Effector CD4-positive, alpha-beta T cell (primary cell): Measurements from ENCODE around the gene MUSTN1.

Experiments used
- DNase-seq: peaks from one replicate; pipeline ENCODE4 v3.0.0-alpha.2; 2020

Gene MUSTN1

GRCh38 chr3:52851348-52851747 lies 16.5 kb upstream of the MUSTN1 start:
- DNase-seq, result no peak

DNA sequence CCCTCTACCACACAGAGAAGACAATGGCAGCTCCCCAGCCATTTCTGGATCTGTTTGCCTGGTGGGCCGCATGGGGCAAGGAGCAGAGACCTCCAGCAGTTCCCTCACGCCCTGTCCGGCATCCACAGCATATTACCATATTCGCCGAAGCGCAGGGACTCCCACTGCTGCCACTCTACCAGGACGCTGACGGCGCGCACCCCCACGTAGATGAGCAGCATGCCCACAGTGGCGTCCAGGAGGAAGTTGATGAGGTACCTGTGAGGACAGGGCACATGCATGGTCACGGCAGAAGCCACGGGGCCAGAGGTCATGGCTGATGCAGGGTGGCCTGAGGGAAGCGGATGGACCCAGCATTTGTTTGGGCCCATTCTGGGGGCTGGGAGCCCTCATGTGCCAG lies 14.8 kb upstream of the MUSTN1 start:
- DNase-seq, result no peak

DNA sequence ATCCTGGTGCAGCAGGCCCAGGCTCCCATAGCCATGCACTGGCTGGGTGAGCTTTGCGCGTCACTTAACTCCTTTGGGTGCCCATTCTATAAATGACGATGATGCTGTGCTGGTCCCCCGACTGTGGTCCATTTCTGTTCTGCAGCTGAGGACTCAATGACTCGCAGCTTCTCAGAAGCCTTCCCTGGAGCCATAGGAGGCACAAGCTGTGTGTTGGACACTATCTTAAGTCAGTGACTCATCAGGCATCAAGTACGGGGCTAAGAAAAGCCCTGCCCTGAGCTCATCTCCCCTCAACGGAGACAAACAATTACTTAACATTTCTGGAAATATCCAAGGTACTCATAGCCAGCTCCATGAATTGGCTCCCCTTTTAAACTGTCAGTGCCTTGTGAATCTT lies 13.8 kb upstream of the MUSTN1 start:
- no peak for DNase-seq

GRCh38 chr3:52847726-52848125 lies 12.9 kb upstream of the MUSTN1 start:
- DNase-seq, result no peak

DNA sequence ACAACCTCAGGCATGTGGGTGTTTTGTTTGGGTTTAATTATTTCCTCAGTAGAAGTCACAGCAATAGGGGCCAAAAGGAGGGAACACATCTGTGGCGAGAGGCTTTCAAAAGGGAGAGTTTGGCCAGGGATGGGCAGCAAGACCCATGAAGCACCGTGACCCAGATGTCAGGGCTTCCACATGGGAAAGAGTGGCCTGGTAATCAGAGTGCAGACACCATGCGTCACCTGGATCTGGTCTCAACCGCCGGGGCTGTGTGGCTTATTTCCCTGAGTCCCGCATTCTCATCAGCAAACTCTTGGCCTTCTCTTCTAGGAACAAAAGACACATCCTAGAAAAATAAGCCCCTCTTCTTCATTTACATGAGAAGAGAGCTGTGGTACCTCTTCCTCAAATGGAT lies 12.4 kb upstream of the MUSTN1 start:
- DNase-seq, result no peak

DNA sequence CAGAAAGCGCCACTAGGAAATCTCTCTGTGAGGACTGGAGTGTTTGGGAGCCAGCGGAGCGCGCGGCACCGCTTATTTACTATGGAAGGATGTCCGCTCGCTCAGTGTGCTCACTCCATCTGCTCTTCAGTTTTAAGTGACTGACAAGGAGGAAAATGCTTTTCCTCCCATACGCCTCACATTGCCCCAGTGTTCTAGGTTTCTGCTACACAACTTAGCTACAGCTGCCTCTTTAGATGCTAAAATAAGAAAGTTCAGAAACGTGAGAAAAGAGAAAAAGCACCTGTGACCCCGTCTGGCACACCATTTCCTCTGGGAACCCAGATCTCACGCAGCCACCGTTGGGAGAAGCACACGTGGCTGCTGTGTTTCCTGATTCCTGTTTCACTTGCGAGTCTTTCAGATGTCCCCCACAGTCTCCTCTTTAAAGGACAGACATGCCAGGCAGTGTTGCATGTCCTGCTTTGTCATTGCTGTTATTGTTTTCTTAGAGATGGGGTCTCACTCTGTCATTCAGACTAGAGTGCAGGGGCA lies 11.7 kb upstream of the MUSTN1 start:
- DNase-seq, result no peak

GRCh38 chr3:52845691-52846431 lies 11.0 kb upstream of the MUSTN1 start:
- DNase-seq, result no peak

DNA sequence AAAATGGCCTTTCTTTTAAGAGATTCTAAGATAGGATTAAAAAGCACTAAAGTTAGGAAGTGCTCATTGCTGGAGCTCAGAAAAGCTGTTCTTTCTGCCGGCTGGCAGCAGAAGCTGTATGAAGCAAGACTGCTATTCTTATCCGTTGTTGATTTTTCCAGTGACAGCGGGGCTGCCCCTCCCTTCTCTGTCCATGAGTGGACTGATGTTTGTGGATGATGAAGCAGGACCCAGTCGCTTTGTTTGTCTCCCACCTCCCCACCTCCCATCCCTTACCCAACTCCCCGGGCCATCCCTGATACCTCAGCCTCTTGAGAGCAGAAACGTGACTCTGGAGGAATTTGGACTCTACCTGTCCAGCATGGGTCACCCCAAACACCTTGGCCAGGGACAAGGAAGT lies 10.3 kb upstream of the MUSTN1 start:
- DNase-seq, result no peak

DNA sequence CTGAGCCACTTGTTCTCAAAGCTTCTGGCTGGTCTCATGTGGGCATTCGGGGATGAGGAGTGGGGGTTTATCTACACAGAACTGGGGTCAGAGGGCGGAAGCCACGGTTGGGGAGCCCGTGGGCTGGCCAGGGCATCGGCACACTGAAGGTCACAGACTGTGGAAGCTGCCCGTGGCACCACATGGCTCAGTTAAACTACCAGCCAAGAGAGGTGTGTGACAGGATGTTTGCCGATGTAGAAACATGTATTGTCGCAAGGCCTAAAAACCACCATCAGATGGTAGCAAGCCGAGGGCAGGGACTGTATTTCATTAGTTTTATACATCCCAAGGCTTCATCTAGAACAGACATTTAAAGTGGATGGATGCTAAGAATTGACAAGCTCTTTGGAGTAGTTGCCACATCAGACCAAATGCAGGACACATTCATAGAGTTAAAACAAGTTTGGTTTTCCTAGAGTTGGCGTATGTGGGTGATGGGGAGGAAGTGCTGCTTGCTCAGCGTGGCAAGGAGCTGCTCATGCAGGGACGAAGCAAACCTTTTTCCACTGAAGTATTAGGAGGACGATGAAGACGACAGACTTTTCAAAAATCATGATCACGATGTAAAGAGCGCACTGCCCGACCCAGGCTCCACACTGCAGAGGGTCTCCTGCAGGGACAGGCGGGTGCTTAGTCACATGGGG lies 9.6 kb upstream of the MUSTN1 start:
- DNase-seq, result no peak

DNA sequence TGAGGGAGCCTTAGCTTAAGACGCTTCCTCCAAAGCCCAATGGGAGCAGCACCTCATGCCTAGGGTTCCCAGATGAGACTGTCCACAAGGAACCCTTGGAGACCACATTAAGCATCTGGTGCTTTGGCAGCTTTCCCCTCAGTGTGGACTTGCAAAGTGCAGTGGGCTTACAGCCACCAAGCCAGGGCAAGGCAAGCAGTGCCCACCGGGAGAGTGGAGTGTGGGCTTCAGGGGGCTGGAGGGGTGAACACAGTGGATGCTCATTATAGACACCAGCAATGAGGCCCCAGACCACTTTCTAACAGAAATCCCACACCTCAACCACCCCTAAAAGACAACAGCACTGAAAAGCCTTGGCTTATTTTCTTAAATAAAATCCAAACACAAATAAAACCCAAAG lies 9.1 kb upstream of the MUSTN1 start:
- no peak for DNase-seq

GRCh38 chr3:52843108-52843865 lies 8.5 kb upstream of the MUSTN1 start:
- no peak for DNase-seq

DNA sequence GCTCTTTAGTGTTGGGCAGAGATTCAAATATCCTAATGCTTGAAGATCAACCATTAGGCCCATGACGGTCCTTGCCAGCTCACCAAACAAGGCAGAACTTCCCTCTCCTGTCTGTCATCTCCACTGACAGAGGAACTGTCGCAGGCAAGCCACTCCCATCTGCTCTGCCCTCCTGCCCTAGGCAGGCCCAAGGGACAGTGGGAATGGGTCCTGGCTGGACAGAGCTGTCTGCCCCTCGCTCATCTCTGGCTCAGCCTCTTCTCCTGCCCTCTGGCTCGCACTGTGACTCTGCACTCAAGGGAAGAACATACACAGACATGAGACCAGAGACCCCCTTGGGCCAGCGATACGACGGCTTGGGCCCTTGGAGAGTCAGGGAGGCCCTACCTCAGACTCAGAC lies 7.6 kb upstream of the MUSTN1 start:
- DNase-seq, result no peak

DNA sequence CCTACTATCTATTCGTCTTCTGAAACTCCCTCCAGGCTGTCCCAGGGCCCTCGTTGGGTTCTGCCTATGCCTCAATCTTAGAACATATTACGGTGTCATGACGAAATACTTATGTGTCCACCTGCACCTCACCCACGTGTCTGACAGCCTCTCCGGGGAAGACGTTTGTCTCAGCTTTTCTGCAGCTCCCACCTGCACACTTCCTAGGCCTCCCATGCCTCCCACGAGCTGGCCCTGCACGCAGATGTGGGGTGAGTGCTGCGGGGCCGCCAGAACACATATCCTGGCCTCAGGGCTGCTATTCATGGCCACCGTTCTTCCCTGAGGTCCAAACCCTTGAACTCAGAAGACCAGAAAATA lies 7.1 kb upstream of the MUSTN1 start:
- no peak for DNase-seq

DNA sequence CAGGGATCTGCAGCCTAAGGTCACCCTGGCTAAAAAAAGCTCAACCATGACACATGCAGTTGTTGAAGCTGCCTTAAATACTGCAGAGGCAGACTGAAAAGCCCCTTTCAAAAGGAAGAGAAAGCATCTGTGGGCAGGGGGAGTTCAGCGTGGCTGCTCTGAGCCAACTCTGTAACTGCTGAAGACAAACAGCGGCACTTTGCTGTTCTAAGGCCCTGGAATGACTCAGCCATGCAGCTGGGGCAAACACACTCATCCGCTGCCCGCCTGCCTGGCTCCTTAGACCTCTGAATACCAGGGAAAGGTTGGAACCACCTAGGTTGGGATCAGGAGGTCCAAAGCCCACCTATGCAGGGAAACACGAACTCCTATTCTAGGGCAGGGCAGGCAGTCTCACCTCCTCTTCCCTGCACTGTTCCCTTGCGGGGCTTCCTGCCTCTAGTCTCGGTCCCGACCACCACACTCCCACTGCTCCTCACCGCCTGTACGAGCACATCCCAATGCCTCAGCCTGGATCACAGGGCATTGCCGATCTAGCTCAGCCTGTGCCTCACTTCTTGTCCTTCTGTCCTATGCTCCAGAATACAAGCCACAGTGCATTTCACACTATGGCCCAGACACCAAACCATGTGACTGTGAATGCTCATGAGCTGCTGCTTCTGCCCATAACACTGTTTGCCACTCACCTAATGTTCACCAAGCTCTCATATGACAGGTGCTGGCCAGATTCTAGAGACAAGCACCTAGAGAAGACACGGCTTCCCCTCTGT lies 6.6 kb upstream of the MUSTN1 start:
- no peak for DNase-seq

GRCh38 chr3:52839892-52840545 lies 5.2 kb upstream of the MUSTN1 start:
- DNase-seq, result no peak

- no peak for DNase-seq
Measured at GRCh38 chr3:52839268-52839575, 4.4 kb upstream of the MUSTN1 start.

- no peak for DNase-seq
Measured at GRCh38 chr3:52838561-52839267, 3.9 kb upstream of the MUSTN1 start.

DNA sequence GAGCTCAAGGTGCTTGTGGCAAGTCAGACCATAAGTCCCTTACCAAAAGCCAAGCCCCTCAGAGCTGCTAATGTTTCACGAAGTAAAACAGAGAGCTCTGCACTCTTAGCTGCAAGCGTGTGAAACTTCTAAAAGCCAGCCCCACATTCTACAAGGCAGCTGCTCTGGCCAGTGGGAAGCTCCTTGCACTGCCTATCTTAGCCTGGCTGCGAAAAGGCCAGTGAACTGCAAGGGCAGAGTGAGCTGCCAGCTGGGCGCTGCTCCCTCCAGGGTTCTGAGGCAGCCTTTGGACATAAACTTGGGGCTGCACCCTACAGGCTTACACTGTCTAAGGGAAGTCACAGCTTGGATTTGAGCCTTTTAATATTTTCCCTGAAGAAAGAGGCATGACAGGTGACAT lies 2.2 kb upstream of the MUSTN1 start:
- no peak for DNase-seq

- no peak for DNase-seq
Measured at GRCh38 chr3:52836471-52836845, 1.6 kb upstream of the MUSTN1 start.

DNA sequence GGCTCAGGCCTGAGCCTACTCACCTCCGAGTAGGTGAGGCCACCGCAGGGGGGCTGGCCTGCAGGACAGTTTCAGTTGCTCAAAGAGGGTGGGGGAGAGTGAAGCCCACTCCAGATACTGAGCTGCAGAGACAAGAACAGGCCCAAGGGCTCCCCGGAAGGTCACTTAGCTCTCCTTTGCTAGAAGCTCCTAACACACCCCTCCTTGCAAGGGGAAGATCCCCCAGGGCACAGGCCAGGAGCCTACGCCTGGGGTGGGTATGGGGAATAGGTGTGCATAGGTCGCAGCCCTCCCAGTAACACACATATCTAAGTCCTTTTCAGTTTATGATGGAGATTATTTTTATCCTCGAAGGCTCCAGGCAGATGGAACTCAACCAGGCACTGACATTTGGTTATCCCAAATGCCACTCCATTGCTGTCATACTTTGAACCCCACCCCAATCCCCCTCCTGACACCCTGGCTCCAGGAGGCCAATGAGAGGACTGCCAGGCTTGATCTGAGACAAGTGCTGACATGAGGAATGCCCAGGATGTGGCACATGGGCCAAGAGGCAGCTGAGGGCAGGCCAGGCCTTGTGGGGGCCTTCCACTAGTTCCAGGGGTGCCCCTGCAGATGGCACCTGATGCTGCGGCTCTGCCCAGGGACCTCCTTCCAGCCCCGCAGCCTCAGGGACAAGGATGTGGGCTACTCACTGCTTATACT lies 1.1 kb upstream of the MUSTN1 start:
- DNase-seq, result no peak

- no peak for DNase-seq
Measured at GRCh38 chr3:52833202-52833601, 1.6 kb downstream of the MUSTN1 start.
